ENCODE measurements around the gene BID. TPM values are rescaled to one million over a fixed set of nuclear protein-coding genes. Genes with fewer than 3 reads are reported as not detected.

BID gene
- total and polyA plus RNA-seq, 2 of the 4 experiments (the other 2 are of a cell fraction) = 69.5 to 240 TPM

- Histone ChIP-seq H3K4me3 (ENCODE audit: insufficient read depth, low read depth, low read length) (no peak overlapping the region), H3K14ac (replicated peaks; ENCODE audit: low read depth, low read length) (no peak overlapping the region), H2BK5ac (ENCODE audit: low read depth, low read length, poor library complexity, severe bottlenecking) (no peak overlapping the region), H3K79me1 (ENCODE audit: low read depth in 1 of 2, low read length in 2 of 2) (peaks cover 29 to 56% of the 10 kb centered on the region in 2 experiments), H2AFZ (replicated peaks; ENCODE audit: low read length, poor library complexity) (no peak overlapping the region), H3K4me1 (ENCODE audit: control insufficient read depth, insufficient read depth, low read length) (peaks cover 28% of the 10 kb centered on the region), H3K23ac (ENCODE audit: low read depth, low read length) (no peak overlapping the region), H2AK9ac (replicated peaks; ENCODE audit: low read depth, low read length, poor library complexity) (no peak overlapping the region), H2BK15ac (ENCODE audit: low read depth, low read length) (no peak overlapping the region), H3K36me3 (ENCODE audit: control insufficient read depth, insufficient read depth, low read length) (peaks cover 43% of the 10 kb centered on the region), H3K4me2 (ENCODE audit: low read depth, low read length) (no peak overlapping the region), H3K4ac (ENCODE audit: low read depth, low read length) (no peak overlapping the region), H4K8ac (ENCODE audit: low read depth in 2 of 2, low read length in 2 of 2) (no peak overlapping the region), H2BK20ac (ENCODE audit: low read depth, low read length) (no peak overlapping the region), H3K9me3 (ENCODE audit: control insufficient read depth, insufficient read depth, low read length) (no peaks in the 10 kb centered on the region), H4K5ac (ENCODE audit: low read depth, low read length) (no peak overlapping the region), H2AK5ac (ENCODE audit: low read depth, low read length) (no peak overlapping the region), H3K18ac (ENCODE audit: low read depth, low read length) (no peak overlapping the region), H3K9me1 (ENCODE audit: insufficient read depth, low read length) (peaks cover 40% of the 10 kb centered on the region), H3K27me3 (ENCODE audit: control insufficient read depth, insufficient read depth, low read length) (no peaks in the 10 kb centered on the region), H3K9ac (ENCODE audit: low read depth, low read length) (no peak overlapping the region), H4K91ac (ENCODE audit: insufficient read depth, low read depth, low read length) (no peak overlapping the region), H4K20me1 (ENCODE audit: insufficient read depth, low read length) (peaks cover 5% of the 10 kb centered on the region), H2BK120ac (ENCODE audit: low read depth, low read length) (no peak overlapping the region), H3K56ac (ENCODE audit: extremely low read depth, insufficient read depth, low read length) (no peak overlapping the region), H3K27ac (ENCODE audit: insufficient read depth, low read length) (no peak overlapping the region)
- no TSS peak for BruUV-seq (replicated peaks)
- in situ Hi-C loops (cut with MboI; ENCODE audit: low sequenced_read_pairs) (loop anchor here (10.0 kb wide), 1 partner anchor 165 kb away; the partner anchor contains the start of gene SLC25A18), intact Hi-C loops (cut with micrococcal nuclease) (no loop called here), dilution Hi-C loops (cut with HindIII; ENCODE audit: low sequenced_read_pairs, unreplicated experiment) (no loop called here)
- CTCF ChIA-PET = no interaction called here
- DNase-seq (no peak), ATAC-seq (ENCODE audit: low read depth) (no peak)
- POLR2A ChIA-PET (ENCODE audit: unreplicated experiment) = no interaction called here
- TF ChIP-seq CTCF (conservative IDR thresholded peaks at IDR 0.05; ENCODE audit: low read depth, low read length) (no peak), RCOR1 (IDR thresholded peaks at IDR 0.05; ENCODE audit: insufficient replicate concordance, low read length) (no peak), RAD21 (IDR thresholded peaks at IDR 0.05; ENCODE audit: low read length) (no peak), MAZ (IDR thresholded peaks at IDR 0.05; ENCODE audit: borderline replicate concordance, low read depth, low read length) (no peak), CEBPB (IDR thresholded peaks at IDR 0.05; ENCODE audit: low read depth, low read length) (no peak), RFX5 (IDR thresholded peaks at IDR 0.05; ENCODE audit: low read depth, low read length) (no peak), NFE2L2 (IDR thresholded peaks at IDR 0.05; ENCODE audit: low read depth, low read length) (no peak), USF2 (IDR thresholded peaks at IDR 0.05; ENCODE audit: low read depth, low read length) (no peak), ELK1 (IDR thresholded peaks at IDR 0.05; ENCODE audit: borderline replicate concordance, low read depth, low read length) (no peak), MXI1 (IDR thresholded peaks at IDR 0.05; ENCODE audit: borderline replicate concordance, low read depth, low read length) (no peak), BHLHE40 (IDR thresholded peaks at IDR 0.05; ENCODE audit: low read depth, low read length) (no peak), POLR2A (IDR thresholded peaks at IDR 0.05; ENCODE audit: low read depth, low read length) (no peak), SMC3 (IDR thresholded peaks at IDR 0.05; ENCODE audit: low read depth, low read length) (no peak), MAFK (IDR thresholded peaks at IDR 0.05; ENCODE audit: low read depth, low read length) (no peak)
- WGBS, 2 experiments (ENCODE audit: extremely low coverage in 2 of 2, insufficient read length in 1 of 2) = no CpG with 5 or more reads among the region's 6 CpGs
These were observed 44.7 kb downstream of the BID start for GRCh38 chr22:17729561-17729960.
